Gastrocnemius medialis (tissue), 4 donors: ENCODE measurements around the gene TTC9C.

Experiments
- CTCF ChIP-seq, 5 experiments: fragments of 450-650 bp in 3 of 5; fragments of 200-600 bp in 2 of 5; sonication (generic) in 2 of 5; IDR thresholded peaks in 4 of 5; conservative IDR thresholded peaks in 1 of 5; 1 replicate in 4 of 5; 2 replicates in 1 of 5; pipeline ENCODE4 v1.5.1; 2016 to 2019; ENCODE audit warnings: antibody characterized with exemption in 5 of 5, mild to moderate bottlenecking in 3 of 5, moderate library complexity in 3 of 5
- POLR2A ChIP-seq, 2 donors: fragments of 450-650 bp; IDR thresholded peaks; one replicate each; pipeline ENCODE4 v1.6.1; 2017; ENCODE audit warnings: antibody characterized with exemption in 2 of 2, mild to moderate bottlenecking in 2 of 2, moderate library complexity in 2 of 2

- TF ChIP-seq POLR2A (IDR thresholded peaks at IDR 0.05), result peak; percentile 60 to 85
- TF ChIP-seq CTCF (IDR thresholded peaks at IDR 0.05 in 4 of 5, conservative IDR thresholded peaks at IDR 0.05 in 1 of 5), result no peak
Observed at GRCh38 chr11:62728171-62728988, at the start of gene TTC9C.
